Measurements from ENCODE around the gene GDPD3. TPM values are rescaled to one million over a fixed set of nuclear protein-coding genes. Genes with fewer than 3 reads are reported as not detected.

The GDPD3 gene
- total and polyA plus RNA-seq, 9 of the 15 experiments (the other 6 are each of a cell fraction or from before 2014, with no cell fraction given): 0.47 to 3.9 (median 1.1) TPM

GRCh38 chr16:30091474-30092372 lies 21.6 kb downstream of the GDPD3 start, which contains the start of gene TBX6 (continued):
- TF ChIP-seq MED1 (CRISPR knock-in tag; IDR thresholded peaks at IDR 0.05; ENCODE audit: borderline replicate concordance) (no peak), HLTF (IDR thresholded peaks at IDR 0.05) (no peak), MTA1 (IDR thresholded peaks at IDR 0.05; ENCODE audit: borderline replicate concordance) (no peak), TARDBP (IDR thresholded peaks at IDR 0.05) (no peak), E2F1 (CRISPR knock-in tag; IDR thresholded peaks at IDR 0.05) (peak; percentile 66; the same call in 1 of the 2 replicates), SNAPC5 (CRISPR knock-in tag; IDR thresholded peaks at IDR 0.05) (no peak), NR0B1 (IDR thresholded peaks at IDR 0.05; ENCODE audit: partially characterized antibody) (no peak), NCOA1 (IDR thresholded peaks at IDR 0.05; ENCODE audit: low read depth) (peak; percentile 54; the same call in 1 of the 2 replicates), ETV5 (CRISPR knock-in tag; IDR thresholded peaks at IDR 0.05; ENCODE audit: low read depth) (no peak), JUN (IDR thresholded peaks at IDR 0.05; ENCODE audit: borderline replicate concordance, low read depth, low read length) (peak; percentile 48; the same call in 1 of the 2 replicates), JUN (CRISPR knock-in tag; IDR thresholded peaks at IDR 0.05; ENCODE audit: borderline replicate concordance) (no peak), CHD2 (IDR thresholded peaks at IDR 0.05; ENCODE audit: low read depth, low read length) (peak; percentile 37; the same call in 1 of the 2 replicates), NRF1 (conservative IDR thresholded peaks at IDR 0.05 in 1 of 2, IDR thresholded peaks at IDR 0.05 in 1 of 2) (peak; percentile 53 to 64), CCNT2 (IDR thresholded peaks at IDR 0.05; ENCODE audit: borderline replicate concordance, extremely low read depth, insufficient read length, low read depth, low read length) (peak; percentile 88), C11orf30 (IDR thresholded peaks at IDR 0.05; ENCODE audit: low read depth) (no peak), CBX8 (IDR thresholded peaks at IDR 0.05; ENCODE audit: borderline replicate concordance, extremely low read depth, low read depth, low read length, poor library complexity, severe bottlenecking) (no peak), ZNF384 (IDR thresholded peaks at IDR 0.05; ENCODE audit: low read depth, low read length) (no peak), ZBTB34 (CRISPR knock-in tag; IDR thresholded peaks at IDR 0.05) (no peak), ZNF512 (tag; IDR thresholded peaks at IDR 0.05) (no peak), NCOA2 (IDR thresholded peaks at IDR 0.05; ENCODE audit: partially characterized antibody in 2 of 2) (no peak)

Data from K562 (cell line).